MM.1S (cell line): Measurements from ENCODE around the gene CEP72.

Source experiments
- EZH2 ChIP-seq: fragments of 300-600 bp; sonication (generic); optimal IDR thresholded peaks from 2 replicates; pipeline ENCODE3; 2017; ENCODE audit warnings: low read depth, mild to moderate bottlenecking, antibody characterized with exemption, low read length, mixed read lengths
- EZH2phosphoT487 ChIP-seq: fragments of 300-600 bp; sonication (generic); IDR thresholded peaks from 2 replicates; pipeline ENCODE4 v1.6.1; 2018; ENCODE audit warnings: antibody characterized with exemption, low read length
- TF ChIP-seq, protein P1 (sequence below): fragments of 300-600 bp; sonication (generic); IDR thresholded peaks from 2 replicates; pipeline ENCODE4 v1.5.1; 2016; ENCODE audit warnings: antibody characterized with exemption, low read length, mixed read lengths

DNA sequence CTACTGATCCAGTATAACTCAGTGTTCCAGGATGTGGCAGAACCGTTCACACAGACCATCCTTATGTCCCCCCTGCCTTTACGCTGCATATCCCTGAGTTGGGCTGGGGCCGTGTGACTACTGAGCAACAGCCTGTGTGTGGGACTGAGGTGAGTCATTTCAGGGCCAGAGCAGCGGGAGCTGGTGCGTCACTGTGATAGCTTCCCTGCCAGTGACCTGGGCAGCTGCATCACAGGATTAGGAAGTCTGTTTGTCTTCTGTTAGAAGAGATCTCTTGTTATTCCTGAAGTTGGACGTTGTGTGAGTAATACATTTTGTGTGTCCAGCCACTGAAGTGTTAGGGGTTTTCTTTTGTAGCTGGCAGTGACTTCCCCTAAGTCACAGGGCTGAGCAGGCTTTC, 45.4 kb downstream of the CEP72 start:
- TF ChIP-seq, protein P1, sequence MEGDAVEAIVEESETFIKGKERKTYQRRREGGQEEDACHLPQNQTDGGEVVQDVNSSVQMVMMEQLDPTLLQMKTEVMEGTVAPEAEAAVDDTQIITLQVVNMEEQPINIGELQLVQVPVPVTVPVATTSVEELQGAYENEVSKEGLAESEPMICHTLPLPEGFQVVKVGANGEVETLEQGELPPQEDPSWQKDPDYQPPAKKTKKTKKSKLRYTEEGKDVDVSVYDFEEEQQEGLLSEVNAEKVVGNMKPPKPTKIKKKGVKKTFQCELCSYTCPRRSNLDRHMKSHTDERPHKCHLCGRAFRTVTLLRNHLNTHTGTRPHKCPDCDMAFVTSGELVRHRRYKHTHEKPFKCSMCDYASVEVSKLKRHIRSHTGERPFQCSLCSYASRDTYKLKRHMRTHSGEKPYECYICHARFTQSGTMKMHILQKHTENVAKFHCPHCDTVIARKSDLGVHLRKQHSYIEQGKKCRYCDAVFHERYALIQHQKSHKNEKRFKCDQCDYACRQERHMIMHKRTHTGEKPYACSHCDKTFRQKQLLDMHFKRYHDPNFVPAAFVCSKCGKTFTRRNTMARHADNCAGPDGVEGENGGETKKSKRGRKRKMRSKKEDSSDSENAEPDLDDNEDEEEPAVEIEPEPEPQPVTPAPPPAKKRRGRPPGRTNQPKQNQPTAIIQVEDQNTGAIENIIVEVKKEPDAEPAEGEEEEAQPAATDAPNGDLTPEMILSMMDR, result no peak
- no peak for TF ChIP-seq EZH2
- no peak for TF ChIP-seq EZH2phosphoT487
